ENCODE measurements around the gene CCDC141.

GRCh38 chr2:178806543-178806942, 243.4 kb downstream of the CCDC141 start:
- TF ChIP-seq POLR2A (IDR thresholded peaks at IDR 0.05) = no peak
- TF ChIP-seq CTCF (IDR thresholded peaks at IDR 0.05) = no peak
